ENCODE data around the gene IRX6. TPM values are rescaled to one million over a fixed set of nuclear protein-coding genes. Genes with fewer than 3 reads are reported as not detected.

Gene IRX6
- polyA plus RNA-seq, 3 donors = not detected

GRCh38 chr16:55301385-55302008 lies 22.5 kb upstream of the IRX6 start:
- Mint-ChIP-seq H3K4me1 (no peaks in the 10 kb centered on the region), H3K27me3 (ENCODE audit: low read depth in 3 of 3) (peaks cover 7 to 26% (median 11%) of the 10 kb centered on the region in 3 donors), H3K9me3 (peaks cover 0 to 7% (median 0%) of the 10 kb centered on the region in 7 donors), H3K4me3 (no peak overlapping the region), H3K36me3 (no peaks in the 10 kb centered on the region), H3K27ac (no peak overlapping the region)
- Histone ChIP-seq H3K4me3 (replicated peaks in 1 of 3; ENCODE audit: low read depth in 2 of 3, low read length in 3 of 3) (no peak overlapping the region), H3K9me3 (replicated peaks in 1 of 2; ENCODE audit: control insufficient read depth in 1 of 2, insufficient read depth in 1 of 2, low read length in 2 of 2) (no peaks in the 10 kb centered on the region), H3K27me3 (ENCODE audit: control insufficient read depth in 2 of 2, insufficient read depth in 2 of 2, low read length in 2 of 2) (peaks cover 0 to 6% of the 10 kb centered on the region in 2 donors), H4K20me1 (ENCODE audit: insufficient read depth, low read length) (no peaks in the 10 kb centered on the region), H3K4me2 (replicated peaks; ENCODE audit: extremely low read depth, low read length, poor library complexity, severe bottlenecking) (no peak overlapping the region), H3K36me3 (replicated peaks in 1 of 2; ENCODE audit: control insufficient read depth in 1 of 2, insufficient read depth in 2 of 2, low read length in 2 of 2) (no peaks in the 10 kb centered on the region), H3K9ac (ENCODE audit: insufficient read depth, low read length, poor library complexity, severe bottlenecking) (no peak overlapping the region), H2AFZ (ENCODE audit: insufficient read depth, low read depth, low read length, poor library complexity, severe bottlenecking) (no peak overlapping the region), H3K4me1 (ENCODE audit: control insufficient read depth in 1 of 2, insufficient read depth in 2 of 2, low read length in 2 of 2) (no peaks in the 10 kb centered on the region), H3K27ac (ENCODE audit: low read depth in 1 of 2, low read length in 2 of 2) (no peak overlapping the region), H3K79me2 (ENCODE audit: insufficient read depth, low read length) (no peaks in the 10 kb centered on the region)
- TF ChIP-seq, protein P1, sequence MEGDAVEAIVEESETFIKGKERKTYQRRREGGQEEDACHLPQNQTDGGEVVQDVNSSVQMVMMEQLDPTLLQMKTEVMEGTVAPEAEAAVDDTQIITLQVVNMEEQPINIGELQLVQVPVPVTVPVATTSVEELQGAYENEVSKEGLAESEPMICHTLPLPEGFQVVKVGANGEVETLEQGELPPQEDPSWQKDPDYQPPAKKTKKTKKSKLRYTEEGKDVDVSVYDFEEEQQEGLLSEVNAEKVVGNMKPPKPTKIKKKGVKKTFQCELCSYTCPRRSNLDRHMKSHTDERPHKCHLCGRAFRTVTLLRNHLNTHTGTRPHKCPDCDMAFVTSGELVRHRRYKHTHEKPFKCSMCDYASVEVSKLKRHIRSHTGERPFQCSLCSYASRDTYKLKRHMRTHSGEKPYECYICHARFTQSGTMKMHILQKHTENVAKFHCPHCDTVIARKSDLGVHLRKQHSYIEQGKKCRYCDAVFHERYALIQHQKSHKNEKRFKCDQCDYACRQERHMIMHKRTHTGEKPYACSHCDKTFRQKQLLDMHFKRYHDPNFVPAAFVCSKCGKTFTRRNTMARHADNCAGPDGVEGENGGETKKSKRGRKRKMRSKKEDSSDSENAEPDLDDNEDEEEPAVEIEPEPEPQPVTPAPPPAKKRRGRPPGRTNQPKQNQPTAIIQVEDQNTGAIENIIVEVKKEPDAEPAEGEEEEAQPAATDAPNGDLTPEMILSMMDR (IDR thresholded peaks at IDR 0.05) = no peak
- intact Hi-C loops (cut with micrococcal nuclease) = no loop called here
- WGBS (ENCODE audit: insufficient coverage) = 43% methylated on average over 1 of the region's 11 CpGs
- no peak for DNase-seq

DNA sequence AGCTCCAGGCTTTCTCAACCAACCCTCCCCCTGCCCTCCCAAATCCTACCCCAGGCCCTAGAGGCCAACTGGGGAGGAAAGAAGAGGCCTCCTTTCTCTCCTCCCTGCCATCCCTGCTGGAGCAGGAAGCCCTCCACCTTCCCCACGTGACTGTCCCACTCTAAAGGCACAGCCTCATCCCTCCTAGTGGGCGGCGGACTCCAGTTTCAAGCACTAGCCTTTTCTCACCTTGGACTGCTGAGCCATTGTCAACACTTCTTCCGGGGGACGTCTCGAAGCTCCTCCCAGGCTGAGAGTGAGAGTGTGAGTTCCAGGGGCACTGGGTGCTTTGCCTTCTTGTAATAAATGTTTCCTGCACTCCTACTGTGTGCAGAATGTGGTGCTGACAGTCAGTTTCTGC lies 21.4 kb upstream of the IRX6 start:
- Histone ChIP-seq H3K36me3 (replicated peaks in 1 of 2; ENCODE audit: control insufficient read depth in 1 of 2, insufficient read depth in 2 of 2, low read length in 2 of 2) (no peaks in the 10 kb centered on the region), H3K4me3 (replicated peaks in 1 of 3; ENCODE audit: low read depth in 2 of 3, low read length in 3 of 3) (no peak overlapping the region), H3K27ac (ENCODE audit: low read depth in 1 of 2, low read length in 2 of 2) (no peak overlapping the region), H3K9ac (ENCODE audit: insufficient read depth, low read length, poor library complexity, severe bottlenecking) (no peak overlapping the region), H3K4me1 (ENCODE audit: control insufficient read depth in 1 of 2, insufficient read depth in 2 of 2, low read length in 2 of 2) (no peaks in the 10 kb centered on the region), H3K9me3 (replicated peaks in 1 of 2; ENCODE audit: control insufficient read depth in 1 of 2, insufficient read depth in 1 of 2, low read length in 2 of 2) (no peaks in the 10 kb centered on the region), H2AFZ (ENCODE audit: insufficient read depth, low read depth, low read length, poor library complexity, severe bottlenecking) (no peak overlapping the region), H4K20me1 (ENCODE audit: insufficient read depth, low read length) (no peaks in the 10 kb centered on the region), H3K4me2 (replicated peaks; ENCODE audit: extremely low read depth, low read length, poor library complexity, severe bottlenecking) (no peak overlapping the region), H3K79me2 (ENCODE audit: insufficient read depth, low read length) (no peaks in the 10 kb centered on the region), H3K27me3 (ENCODE audit: control insufficient read depth in 2 of 2, insufficient read depth in 2 of 2, low read length in 2 of 2) (peaks cover 0 to 6% of the 10 kb centered on the region in 2 donors)
- WGBS (ENCODE audit: insufficient coverage) = 28% methylated on average over 2 of the region's 6 CpGs
- intact Hi-C loops (cut with micrococcal nuclease) = no loop called here
- H3K36me3 Mint-ChIP-seq = no peaks in the 10 kb centered on the region
- H3K27ac Mint-ChIP-seq = no peak overlapping the region
- H3K9me3 Mint-ChIP-seq = peaks cover 0 to 3% (median 0%) of the 10 kb centered on the region in 7 donors
- H3K4me1 Mint-ChIP-seq = no peaks in the 10 kb centered on the region
- DNase-seq = no peak
- peaks cover 7 to 28% (median 12%) of the 10 kb centered on the region in 3 donors for H3K27me3 Mint-ChIP-seq (ENCODE audit: low read depth in 3 of 3)
- TF ChIP-seq, protein P1 (IDR thresholded peaks at IDR 0.05) = no peak
- no peak overlapping the region for H3K4me3 Mint-ChIP-seq
